ENCODE measurements around the gene RALGAPA2. TPM values are rescaled to one million over a fixed set of nuclear protein-coding genes. Genes with fewer than 3 reads are reported as not detected.

RALGAPA2 gene
- total RNA-seq, 1 donor from 2014 or later = 30.3 TPM

DNA sequence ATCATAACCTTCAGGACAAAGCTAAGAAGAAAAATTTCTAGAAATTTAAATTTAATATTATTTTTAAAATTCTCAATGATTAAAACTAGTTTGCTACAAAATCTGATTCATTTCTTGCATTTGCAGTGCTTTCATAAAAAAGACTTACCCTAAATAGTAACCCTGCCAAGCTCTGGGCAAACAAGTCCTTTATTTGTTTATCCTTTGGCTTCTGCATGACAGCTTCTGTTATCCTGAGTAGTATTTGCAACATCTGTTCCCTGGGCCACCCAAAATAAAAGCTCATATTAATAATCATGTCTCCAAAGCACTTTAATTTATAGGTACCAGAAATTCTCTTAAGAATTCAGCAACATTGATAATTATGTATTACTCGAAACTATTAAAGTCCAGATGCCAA is 101.3 kb downstream of the RALGAPA2 start:
- DNase-seq (ENCODE audit: low spot score) = no peak
- Mint-ChIP-seq H3K4me3 (ENCODE audit: unreplicated experiment) (no peak overlapping the region), H3K27me3 (ENCODE audit: unreplicated experiment) (no peaks in the 10 kb centered on the region)

GRCh38 chr20:20609522-20609921 is 102.9 kb downstream of the RALGAPA2 start:
- no peak overlapping the region for H3K27ac Mint-ChIP-seq (ENCODE audit: unreplicated experiment)
- H3K4me1 Mint-ChIP-seq (ENCODE audit: unreplicated experiment) = peaks cover 12% of the 10 kb centered on the region
- H3K36me3 Mint-ChIP-seq (ENCODE audit: low read depth, unreplicated experiment) = peaks cover 11% of the 10 kb centered on the region
- TF ChIP-seq CTCF (IDR thresholded peaks at IDR 0.05; ENCODE audit: unreplicated experiment) = no peak
- H3K4me3 Mint-ChIP-seq (ENCODE audit: unreplicated experiment) = no peak overlapping the region
- no peaks in the 10 kb centered on the region for H3K9me3 Mint-ChIP-seq (ENCODE audit: unreplicated experiment)
- no peaks in the 10 kb centered on the region for H3K27me3 Mint-ChIP-seq (ENCODE audit: unreplicated experiment)
- DNase-seq (ENCODE audit: low spot score) = no peak

More for the DNA sequence above, 101.3 kb downstream of the RALGAPA2 start:
- H3K27ac Mint-ChIP-seq (ENCODE audit: unreplicated experiment) = no peak overlapping the region
- TF ChIP-seq CTCF (IDR thresholded peaks at IDR 0.05; ENCODE audit: unreplicated experiment) = no peak
- peaks cover 14% of the 10 kb centered on the region for H3K36me3 Mint-ChIP-seq (ENCODE audit: low read depth, unreplicated experiment)
- H3K9me3 Mint-ChIP-seq (ENCODE audit: unreplicated experiment) = no peaks in the 10 kb centered on the region
- peaks cover 5% of the 10 kb centered on the region for H3K4me1 Mint-ChIP-seq (ENCODE audit: unreplicated experiment)

DNA sequence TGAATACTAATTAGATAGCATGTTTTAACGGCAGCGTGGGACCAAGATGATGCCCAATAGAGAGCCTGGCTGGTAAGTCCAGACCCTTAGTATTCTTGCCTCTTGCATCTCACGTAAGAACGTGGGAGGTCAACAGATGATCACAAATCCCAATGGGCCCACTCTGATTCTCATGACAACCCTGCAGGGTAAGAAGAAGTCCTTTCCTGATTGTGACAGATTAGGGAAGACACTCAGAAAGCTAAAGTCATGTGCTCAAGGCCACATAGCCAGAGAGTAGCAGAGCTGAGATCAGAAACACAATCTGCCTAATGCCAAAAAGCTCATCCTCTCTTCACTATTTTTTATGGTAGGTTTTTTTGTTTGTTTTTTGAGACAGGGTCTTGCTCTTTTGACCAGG is 103.8 kb downstream of the RALGAPA2 start:
- no peak for TF ChIP-seq CTCF (IDR thresholded peaks at IDR 0.05; ENCODE audit: unreplicated experiment)
- H3K4me3 Mint-ChIP-seq (ENCODE audit: unreplicated experiment) = no peak overlapping the region
- no peaks in the 10 kb centered on the region for H3K27me3 Mint-ChIP-seq (ENCODE audit: unreplicated experiment)
- H3K27ac Mint-ChIP-seq (ENCODE audit: unreplicated experiment) = no peak overlapping the region
- no peak for DNase-seq (ENCODE audit: low spot score)
- peaks cover 10% of the 10 kb centered on the region for H3K36me3 Mint-ChIP-seq (ENCODE audit: low read depth, unreplicated experiment)
- H3K9me3 Mint-ChIP-seq (ENCODE audit: unreplicated experiment) = no peaks in the 10 kb centered on the region
- H3K4me1 Mint-ChIP-seq (ENCODE audit: unreplicated experiment) = peaks cover 12% of the 10 kb centered on the region

DNA sequence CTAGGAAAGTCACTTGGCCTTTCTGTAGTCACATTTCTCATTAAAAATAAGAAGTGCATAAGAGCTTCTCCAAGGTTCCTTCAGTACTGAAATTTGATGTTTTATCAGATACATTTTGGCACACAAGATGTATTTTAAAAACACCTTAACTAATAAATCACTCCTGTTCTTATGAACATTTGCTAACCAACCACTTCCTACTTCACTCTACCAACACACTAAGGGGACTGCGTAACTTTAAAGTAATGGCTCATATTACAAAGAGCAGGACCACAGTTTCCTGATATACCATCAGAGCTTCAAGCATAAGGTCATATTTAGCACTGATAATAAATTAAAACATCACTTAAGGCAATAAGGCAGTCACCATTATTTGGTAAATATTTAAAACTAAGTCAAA is 104.4 kb downstream of the RALGAPA2 start:
- peaks cover 12% of the 10 kb centered on the region for H3K4me1 Mint-ChIP-seq (ENCODE audit: unreplicated experiment)
- peaks cover 10% of the 10 kb centered on the region for H3K36me3 Mint-ChIP-seq (ENCODE audit: low read depth, unreplicated experiment)
- no peak for DNase-seq (ENCODE audit: low spot score)
- H3K9me3 Mint-ChIP-seq (ENCODE audit: unreplicated experiment) = no peaks in the 10 kb centered on the region
- H3K4me3 Mint-ChIP-seq (ENCODE audit: unreplicated experiment) = no peak overlapping the region
- no peaks in the 10 kb centered on the region for H3K27me3 Mint-ChIP-seq (ENCODE audit: unreplicated experiment)
- no peak for TF ChIP-seq CTCF (IDR thresholded peaks at IDR 0.05; ENCODE audit: unreplicated experiment)
- no peak overlapping the region for H3K27ac Mint-ChIP-seq (ENCODE audit: unreplicated experiment)

GRCh38 chr20:20606881-20607280 is 105.6 kb downstream of the RALGAPA2 start:
- no peaks in the 10 kb centered on the region for H3K9me3 Mint-ChIP-seq (ENCODE audit: unreplicated experiment)
- peaks cover 12% of the 10 kb centered on the region for H3K4me1 Mint-ChIP-seq (ENCODE audit: unreplicated experiment)
- no peak for DNase-seq (ENCODE audit: low spot score)
- no peak for TF ChIP-seq CTCF (IDR thresholded peaks at IDR 0.05; ENCODE audit: unreplicated experiment)
- peaks cover 10% of the 10 kb centered on the region for H3K36me3 Mint-ChIP-seq (ENCODE audit: low read depth, unreplicated experiment)
- H3K27ac Mint-ChIP-seq (ENCODE audit: unreplicated experiment) = no peak overlapping the region
- H3K4me3 Mint-ChIP-seq (ENCODE audit: unreplicated experiment) = no peak overlapping the region
- H3K27me3 Mint-ChIP-seq (ENCODE audit: unreplicated experiment) = no peaks in the 10 kb centered on the region
